AG10803 (cell line): ENCODE measurements around the gene PNPLA7.

Experiments
- DNase-seq: peaks from one replicate; pipeline ENCODE4 v3.0.0; 2010; ENCODE audit warnings: low read depth
- H3K4me3 ChIP-seq: 2 replicates; pipeline ENCODE4 v1.5.1; 2011; ENCODE audit warnings: mild to moderate bottlenecking, low read length, control low read depth
- TF ChIP-seq, protein P1 (sequence below): conservative IDR thresholded peaks from 2 replicates; pipeline ENCODE4 v1.5.1; 2011; ENCODE audit warnings: mild to moderate bottlenecking, low read length, control low read depth, inconsistent platforms

PNPLA7 gene

DNA sequence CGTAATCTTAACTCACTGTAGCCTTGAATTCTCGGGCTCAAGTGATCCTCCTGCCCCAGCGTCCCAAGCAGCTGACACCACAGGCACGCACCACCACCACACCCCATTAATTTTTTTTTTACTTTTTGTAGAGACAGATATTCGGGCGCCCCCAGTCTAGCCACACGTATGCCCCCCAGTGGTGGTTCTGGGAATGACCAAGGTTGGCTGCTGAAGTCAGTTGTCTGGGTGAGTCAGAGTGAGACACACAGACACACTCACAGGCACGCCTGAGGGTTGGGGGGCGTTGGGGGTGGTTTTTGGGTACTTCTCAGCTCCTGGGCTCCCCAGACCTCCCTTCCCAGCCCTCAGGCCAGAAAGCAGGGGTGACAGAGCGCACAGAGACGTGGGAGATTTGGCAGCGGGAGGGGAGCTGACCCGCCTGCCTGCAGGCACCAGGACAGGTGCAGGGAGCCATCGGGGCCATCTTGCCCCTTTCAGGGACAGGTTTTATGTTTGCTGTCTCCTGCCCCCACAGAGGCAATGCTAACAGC, 104.9 kb downstream of the PNPLA7 start:
- no peak overlapping the region for H3K4me3 ChIP-seq
- TF ChIP-seq, protein P1, sequence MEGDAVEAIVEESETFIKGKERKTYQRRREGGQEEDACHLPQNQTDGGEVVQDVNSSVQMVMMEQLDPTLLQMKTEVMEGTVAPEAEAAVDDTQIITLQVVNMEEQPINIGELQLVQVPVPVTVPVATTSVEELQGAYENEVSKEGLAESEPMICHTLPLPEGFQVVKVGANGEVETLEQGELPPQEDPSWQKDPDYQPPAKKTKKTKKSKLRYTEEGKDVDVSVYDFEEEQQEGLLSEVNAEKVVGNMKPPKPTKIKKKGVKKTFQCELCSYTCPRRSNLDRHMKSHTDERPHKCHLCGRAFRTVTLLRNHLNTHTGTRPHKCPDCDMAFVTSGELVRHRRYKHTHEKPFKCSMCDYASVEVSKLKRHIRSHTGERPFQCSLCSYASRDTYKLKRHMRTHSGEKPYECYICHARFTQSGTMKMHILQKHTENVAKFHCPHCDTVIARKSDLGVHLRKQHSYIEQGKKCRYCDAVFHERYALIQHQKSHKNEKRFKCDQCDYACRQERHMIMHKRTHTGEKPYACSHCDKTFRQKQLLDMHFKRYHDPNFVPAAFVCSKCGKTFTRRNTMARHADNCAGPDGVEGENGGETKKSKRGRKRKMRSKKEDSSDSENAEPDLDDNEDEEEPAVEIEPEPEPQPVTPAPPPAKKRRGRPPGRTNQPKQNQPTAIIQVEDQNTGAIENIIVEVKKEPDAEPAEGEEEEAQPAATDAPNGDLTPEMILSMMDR = peak; percentile 75
- DNase-seq = peak; percentile 70

DNA sequence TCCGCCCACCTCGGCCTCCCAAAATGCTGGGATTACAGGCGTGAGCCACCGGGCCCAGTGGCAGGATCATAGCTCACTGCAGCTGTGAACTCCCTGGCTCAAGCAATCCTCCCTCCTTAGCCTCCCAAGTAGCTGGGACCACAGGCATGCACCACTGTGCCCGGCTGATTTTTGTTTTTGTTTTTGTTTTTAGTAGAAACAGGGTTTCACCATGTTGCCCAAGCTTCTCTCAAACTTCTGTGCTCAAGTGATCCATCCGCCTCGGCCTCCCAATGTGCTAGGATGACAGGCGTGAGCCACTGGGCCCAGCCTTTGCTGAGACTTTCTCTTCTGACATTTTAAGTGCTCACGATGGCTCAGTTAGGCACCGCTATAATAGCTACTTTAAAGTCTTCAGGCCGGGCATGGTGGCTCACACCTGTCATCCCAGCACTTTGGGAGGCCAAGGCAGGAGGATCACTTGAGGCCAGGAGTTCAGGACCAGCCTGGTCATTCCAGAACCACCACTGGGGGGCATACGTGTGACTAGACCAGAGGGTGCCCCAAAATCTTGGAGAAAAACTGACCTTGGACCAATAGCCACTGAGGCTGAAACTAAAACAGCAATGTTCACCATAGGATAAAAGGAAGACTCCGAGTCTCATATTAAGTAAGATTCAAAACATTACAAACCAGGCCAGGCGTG, 106.0 kb downstream of the PNPLA7 start:
- no peak overlapping the region for H3K4me3 ChIP-seq
- TF ChIP-seq, protein P1 = no peak
- no peak for DNase-seq

DNA sequence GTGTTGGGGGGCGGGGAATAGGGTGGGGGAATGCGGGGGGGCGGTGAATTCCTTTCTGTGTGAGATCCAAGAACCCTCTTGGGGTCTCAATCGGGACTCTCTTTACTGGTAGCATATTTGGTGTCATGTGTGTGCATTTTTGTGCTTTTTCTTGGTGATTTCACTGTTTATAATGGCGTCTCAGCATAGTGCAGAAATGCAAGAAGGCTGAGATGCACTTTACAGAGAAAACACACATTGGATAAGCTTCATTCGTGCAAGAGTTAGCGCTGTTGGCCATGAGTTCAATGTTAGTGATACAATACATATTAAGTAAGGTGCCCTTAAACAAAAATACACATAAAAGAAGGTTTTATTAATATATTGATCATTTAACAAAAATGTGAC, 108.3 kb downstream of the PNPLA7 start:
- TF ChIP-seq, protein P1 = no peak
- H3K4me3 ChIP-seq = no peak overlapping the region
- DNase-seq = no peak

DNA sequence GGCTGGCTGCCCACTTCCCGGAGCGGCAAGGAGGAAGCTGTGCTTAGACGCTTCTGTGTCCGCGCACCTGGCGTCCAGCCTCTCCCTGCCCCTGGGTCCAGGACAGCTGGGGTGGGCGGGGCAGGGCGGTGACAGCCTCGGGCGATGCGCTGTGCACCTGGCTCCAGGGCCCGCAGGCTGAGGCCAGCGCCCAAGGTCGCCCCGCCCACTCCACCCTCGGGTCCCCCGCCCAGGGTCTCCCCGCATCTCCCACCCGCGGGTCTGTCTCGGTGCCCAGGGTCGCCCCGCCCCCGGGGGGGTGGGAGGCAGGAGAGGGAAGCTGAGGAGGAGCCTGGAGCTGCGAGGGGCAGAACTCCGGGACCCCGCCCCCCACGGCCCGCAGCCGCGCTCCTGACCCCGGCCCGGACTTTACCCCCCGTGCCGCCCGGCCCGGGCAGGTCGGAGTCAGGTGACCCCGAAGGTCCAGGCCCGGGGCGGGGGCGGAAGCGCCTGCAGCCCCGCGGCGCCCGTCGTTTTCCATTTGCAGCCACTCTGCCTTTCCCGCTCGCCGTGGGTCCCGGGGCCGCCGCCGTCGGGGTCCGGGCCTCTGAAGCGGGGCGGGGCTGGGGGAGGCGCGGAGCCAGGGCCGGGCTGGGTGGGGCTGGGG, 108.8 kb downstream of the PNPLA7 start, which contains the start of gene ENTPD8:
Gene ENTPD8 (minus strand): TSS at position 69 of the 646 bp plus-strand sequence. CDS start 3,072 bp downstream, outside the sequence.
- H3K4me3 ChIP-seq = no peak within 1 kb of the TSS
- DNase-seq = no peak

DNA sequence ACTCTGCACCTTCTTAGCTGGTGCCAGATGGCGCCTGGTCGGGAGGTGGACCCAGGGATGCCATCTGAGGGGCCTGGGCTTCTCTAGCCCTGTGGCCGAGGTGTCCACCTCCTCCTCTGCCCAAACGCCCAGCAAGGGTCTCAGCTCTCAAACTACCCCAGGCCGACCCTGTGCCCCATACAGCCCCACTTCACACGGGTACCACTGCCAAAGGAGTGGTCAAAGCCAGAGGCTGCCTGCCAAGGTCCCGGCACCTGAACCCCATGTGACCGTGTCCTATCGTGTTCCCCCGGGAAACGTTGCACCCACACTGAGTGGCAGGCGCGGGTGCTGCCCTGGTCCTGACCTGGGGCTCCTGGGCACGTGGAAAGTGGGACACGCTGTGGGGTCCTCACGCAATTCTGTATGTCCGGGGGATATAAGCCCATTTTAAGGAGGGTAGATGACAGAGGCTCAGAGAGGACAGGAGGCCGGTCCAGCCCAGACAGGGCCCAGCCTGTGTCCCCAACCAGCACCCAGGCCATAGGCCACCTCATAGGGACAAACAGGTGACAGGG, 111.0 kb downstream of the PNPLA7 start:
- no peak for DNase-seq
- TF ChIP-seq, protein P1 = no peak
- no peak overlapping the region for H3K4me3 ChIP-seq

More for the DNA sequence above, 108.8 kb downstream of the PNPLA7 start, which contains the start of gene ENTPD8:
- TF ChIP-seq, protein P1 = no peak

DNA sequence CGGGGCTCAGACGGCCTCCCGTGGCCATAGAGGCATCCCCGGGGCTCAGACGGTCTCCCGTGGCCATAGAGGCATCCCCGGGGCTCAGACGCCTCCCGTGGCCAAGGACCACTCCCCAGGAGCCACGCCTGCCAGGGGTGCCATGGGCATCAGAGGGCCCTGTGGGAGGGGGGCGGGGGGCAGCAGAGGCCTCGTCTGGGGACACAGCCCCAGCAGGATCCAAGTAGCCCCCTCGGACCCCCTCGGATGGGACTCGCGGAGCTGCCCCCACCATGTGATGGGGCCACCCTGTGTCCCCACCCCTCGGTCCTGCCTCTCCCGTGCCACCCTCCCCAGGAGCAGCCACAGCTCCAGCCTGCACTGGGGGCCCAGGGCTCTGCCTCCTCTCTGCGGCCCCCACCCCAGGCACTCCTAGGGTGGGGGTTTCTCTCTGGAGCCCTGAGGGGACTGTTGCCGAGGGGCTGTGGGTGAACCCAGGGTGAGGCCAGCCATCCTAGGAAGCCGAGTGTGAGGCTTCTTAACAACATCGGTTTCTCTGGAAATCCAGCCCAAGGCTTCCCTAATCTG, 111.5 kb downstream of the PNPLA7 start:
- H3K4me3 ChIP-seq = no peak overlapping the region
- DNase-seq = no peak

More for the DNA sequence above, 111.5 kb downstream of the PNPLA7 start:
- TF ChIP-seq, protein P1 = no peak
